ENCODE data around the gene KLHL4.
A peak's percentile ranks its signal among the peaks of the same experiment; 100 is the strongest.
"Not testable (repeated sequence)": the region's sequence is repeated elsewhere in the genome, so short reads cannot be mapped to it uniquely, and the experiment has no call there.

The KLHL4 gene

GRCh38 chrX:87571964-87572363 lies 54.4 kb downstream of the KLHL4 start:
- H3K27ac ChIP-seq (ENCODE audit: low read length): no peak overlapping the region
- no peak overlapping the region for H3K9ac ChIP-seq (ENCODE audit: low read depth, low read length)

DNA sequence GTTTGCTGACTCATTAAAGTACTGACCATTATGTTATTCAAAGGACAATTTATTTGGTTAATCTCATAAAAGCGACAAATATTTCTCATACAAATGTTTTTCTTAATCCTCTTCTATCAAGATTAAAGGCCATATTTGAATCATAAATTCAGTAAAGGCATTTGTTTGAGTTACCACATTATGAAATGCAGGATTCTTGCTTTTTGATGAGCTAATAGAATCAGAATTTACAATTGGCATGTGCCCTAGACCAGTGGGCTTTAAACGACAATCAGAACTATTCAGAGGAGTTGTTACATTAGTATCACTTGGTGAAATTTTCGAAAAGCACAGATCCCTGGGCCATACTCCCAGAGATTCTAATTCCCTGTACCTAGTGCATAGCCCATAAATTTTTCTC lies 55.3 kb downstream of the KLHL4 start:
- H3K27me3 ChIP-seq (ENCODE audit: insufficient read depth, low read length): no peaks in the 10 kb centered on the region
- no peaks in the 10 kb centered on the region for H3K36me3 ChIP-seq (ENCODE audit: insufficient read depth, low read depth, low read length)
- H3K4me1 ChIP-seq (ENCODE audit: insufficient read depth, low read length): no peaks in the 10 kb centered on the region
- H3K4me3 ChIP-seq (ENCODE audit: low read length): no peak overlapping the region
- H3K27ac ChIP-seq (ENCODE audit: low read length): no peak overlapping the region
- no peaks in the 10 kb centered on the region for H3K9me3 ChIP-seq (ENCODE audit: insufficient read depth, low read depth, low read length)
- no peak overlapping the region for H3K9ac ChIP-seq (ENCODE audit: low read depth, low read length)

More at GRCh38 chrX:87571964-87572363, 54.4 kb downstream of the KLHL4 start:
- H3K9me3 ChIP-seq (ENCODE audit: insufficient read depth, low read depth, low read length): no peaks in the 10 kb centered on the region
- H3K4me1 ChIP-seq (ENCODE audit: insufficient read depth, low read length): no peaks in the 10 kb centered on the region
- no peak overlapping the region for H3K4me3 ChIP-seq (ENCODE audit: low read length)
- no peaks in the 10 kb centered on the region for H3K27me3 ChIP-seq (ENCODE audit: insufficient read depth, low read length)
- H3K36me3 ChIP-seq (ENCODE audit: insufficient read depth, low read depth, low read length): no peaks in the 10 kb centered on the region

- Histone ChIP-seq H3K9ac (ENCODE audit: low read depth, low read length) (no peak overlapping the region), H3K9me3 (ENCODE audit: insufficient read depth, low read depth, low read length) (no peaks in the 10 kb centered on the region), H3K4me1 (ENCODE audit: insufficient read depth, low read length) (no peaks in the 10 kb centered on the region; the same call in 1 of the 2 replicates), H3K4me3 (ENCODE audit: low read length) (no peak overlapping the region), H3K36me3 (ENCODE audit: insufficient read depth, low read depth, low read length) (no peaks in the 10 kb centered on the region), H3K27ac (ENCODE audit: low read length) (no peak overlapping the region), H3K27me3 (ENCODE audit: insufficient read depth, low read length) (no peaks in the 10 kb centered on the region)
These were observed 61.4 kb downstream of the KLHL4 start for GRCh38 chrX:87578978-87579377.

- Histone ChIP-seq H3K9ac (ENCODE audit: low read depth, low read length) (no peak overlapping the region), H3K36me3 (ENCODE audit: insufficient read depth, low read depth, low read length) (no peaks in the 10 kb centered on the region), H3K4me3 (ENCODE audit: low read length) (no peak overlapping the region), H3K9me3 (ENCODE audit: insufficient read depth, low read depth, low read length) (no peaks in the 10 kb centered on the region), H3K4me1 (ENCODE audit: insufficient read depth, low read length) (no peaks in the 10 kb centered on the region; the same call in 1 of the 2 replicates), H3K27me3 (ENCODE audit: insufficient read depth, low read length) (no peaks in the 10 kb centered on the region), H3K27ac (ENCODE audit: low read length) (no peak overlapping the region)
These were observed 63.3 kb downstream of the KLHL4 start for GRCh38 chrX:87580862-87581261.

- Histone ChIP-seq H3K9me3 (ENCODE audit: insufficient read depth, low read depth, low read length) (no peaks in the 10 kb centered on the region), H3K27me3 (ENCODE audit: insufficient read depth, low read length) (no peaks in the 10 kb centered on the region), H3K9ac (ENCODE audit: low read depth, low read length) (no peak overlapping the region), H3K27ac (ENCODE audit: low read length) (no peak overlapping the region), H3K36me3 (ENCODE audit: insufficient read depth, low read depth, low read length) (no peaks in the 10 kb centered on the region), H3K4me3 (ENCODE audit: low read length) (no peak overlapping the region), H3K4me1 (ENCODE audit: insufficient read depth, low read length) (no peaks in the 10 kb centered on the region; the same call in 1 of the 2 replicates)
These were observed 64.9 kb downstream of the KLHL4 start for GRCh38 chrX:87582453-87582852.

- Histone ChIP-seq H3K4me3 (ENCODE audit: low read length) (no peak overlapping the region), H3K4me1 (ENCODE audit: insufficient read depth, low read length) (no peaks in the 10 kb centered on the region; the same call in 1 of the 2 replicates), H3K27me3 (ENCODE audit: insufficient read depth, low read length) (no peaks in the 10 kb centered on the region)
These were observed 66.1 kb downstream of the KLHL4 start for GRCh38 chrX:87583679-87584078.

DNA sequence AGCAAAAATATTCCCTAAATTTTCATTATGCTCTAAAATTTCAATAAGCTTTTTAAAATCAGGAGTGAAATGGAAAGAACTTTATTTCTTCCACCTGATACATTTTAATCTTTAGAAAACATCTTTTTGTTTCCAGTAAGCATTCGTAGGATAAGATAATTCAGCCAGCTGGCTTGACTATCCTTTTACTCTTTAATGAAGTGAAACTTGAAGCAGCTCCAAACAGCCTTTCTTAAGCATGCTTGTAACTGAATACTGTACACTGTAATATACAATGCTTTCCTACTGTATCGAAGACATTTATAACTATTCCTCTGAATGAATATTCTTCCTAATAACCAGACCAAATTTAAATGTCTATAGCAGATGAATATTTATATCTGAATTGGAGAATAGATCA lies 98.8 kb downstream of the KLHL4 start:
- Histone ChIP-seq H3K4me3 (ENCODE audit: low read length) (no peak overlapping the region), H3K9me3 (ENCODE audit: insufficient read depth, low read depth, low read length) (no peaks in the 10 kb centered on the region), H3K9ac (ENCODE audit: low read depth, low read length) (no peak overlapping the region), H3K4me1 (ENCODE audit: insufficient read depth, low read length) (no peaks in the 10 kb centered on the region), H3K27me3 (ENCODE audit: insufficient read depth, low read length) (no peaks in the 10 kb centered on the region), H3K36me3 (ENCODE audit: insufficient read depth, low read depth, low read length) (no peaks in the 10 kb centered on the region; the same call in 1 of the 2 replicates), H3K27ac (ENCODE audit: low read length) (no peak overlapping the region)

More at GRCh38 chrX:87583679-87584078, 66.1 kb downstream of the KLHL4 start:
- Histone ChIP-seq H3K9ac (ENCODE audit: low read depth, low read length) (no peak overlapping the region), H3K27ac (ENCODE audit: low read length) (no peak overlapping the region), H3K36me3 (ENCODE audit: insufficient read depth, low read depth, low read length) (no peaks in the 10 kb centered on the region), H3K9me3 (ENCODE audit: insufficient read depth, low read depth, low read length) (no peaks in the 10 kb centered on the region)

- Histone ChIP-seq H3K9me3 (ENCODE audit: insufficient read depth, low read depth, low read length) (no peaks in the 10 kb centered on the region), H3K9ac (ENCODE audit: low read depth, low read length) (no peak overlapping the region), H3K27me3 (ENCODE audit: insufficient read depth, low read length) (no peaks in the 10 kb centered on the region), H3K27ac (ENCODE audit: low read length) (no peak overlapping the region), H3K4me1 (ENCODE audit: insufficient read depth, low read length) (peaks cover 1% of the 10 kb centered on the region; the same call in 1 of the 2 replicates), H3K4me3 (ENCODE audit: low read length) (no peak overlapping the region), H3K36me3 (ENCODE audit: insufficient read depth, low read depth, low read length) (no peaks in the 10 kb centered on the region)
These were observed 104.1 kb downstream of the KLHL4 start for GRCh38 chrX:87621697-87622096.

GRCh38 chrX:87626996-87627395 lies 109.4 kb downstream of the KLHL4 start:
- no peak overlapping the region for H3K27ac ChIP-seq (ENCODE audit: low read length)
- H3K27me3 ChIP-seq (ENCODE audit: insufficient read depth, low read length): no peaks in the 10 kb centered on the region
- peaks cover 22% of the 10 kb centered on the region; the same call in 1 of the 2 replicates for H3K4me1 ChIP-seq (ENCODE audit: insufficient read depth, low read length)
- peak overlapping the region; percentile 21; the same call in 1 of the 2 replicates for H3K4me3 ChIP-seq (ENCODE audit: low read length)
- H3K9ac ChIP-seq (ENCODE audit: low read depth, low read length): no peak overlapping the region
- H3K9me3 ChIP-seq (ENCODE audit: insufficient read depth, low read depth, low read length): no peaks in the 10 kb centered on the region
- no peaks in the 10 kb centered on the region for H3K36me3 ChIP-seq (ENCODE audit: insufficient read depth, low read depth, low read length)

- Histone ChIP-seq H3K9ac (ENCODE audit: low read depth, low read length) (no peak overlapping the region), H3K27me3 (ENCODE audit: insufficient read depth, low read length) (no peaks in the 10 kb centered on the region), H3K4me3 (ENCODE audit: low read length) (no peak overlapping the region), H3K9me3 (ENCODE audit: insufficient read depth, low read depth, low read length) (no peaks in the 10 kb centered on the region), H3K27ac (ENCODE audit: low read length) (no peak overlapping the region), H3K36me3 (ENCODE audit: insufficient read depth, low read depth, low read length) (no peaks in the 10 kb centered on the region), H3K4me1 (ENCODE audit: insufficient read depth, low read length) (peaks cover 4% of the 10 kb centered on the region; the same call in 1 of the 2 replicates)
These were observed 116.8 kb downstream of the KLHL4 start for GRCh38 chrX:87634361-87634760.

DNA sequence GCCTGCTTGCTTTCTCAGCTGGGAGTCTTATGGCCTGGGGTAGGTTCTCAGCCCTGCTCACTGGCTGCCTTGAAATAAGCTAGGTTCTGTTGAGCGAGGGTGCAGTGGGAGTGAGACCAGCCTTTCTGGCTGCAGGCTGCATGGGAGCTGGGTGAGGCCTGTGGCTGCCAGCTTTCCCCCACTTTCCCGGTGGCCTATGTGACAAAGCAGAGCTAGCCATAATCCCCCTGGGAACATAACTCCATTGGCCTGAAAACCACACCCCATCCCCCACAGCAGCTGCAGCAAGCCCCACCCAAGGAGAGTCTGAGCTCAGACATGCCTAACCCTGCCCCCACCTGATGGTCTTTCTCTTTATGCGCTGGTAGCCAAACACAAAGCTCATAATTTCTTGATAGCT lies 118.9 kb downstream of the KLHL4 start:
- Histone ChIP-seq H3K27me3 (ENCODE audit: insufficient read depth, low read length) (no peaks in the 10 kb centered on the region), H3K9me3 (ENCODE audit: insufficient read depth, low read depth, low read length) (no peaks in the 10 kb centered on the region)

GRCh38 chrX:87641439-87641838 lies 123.8 kb downstream of the KLHL4 start:
- H3K27ac ChIP-seq (ENCODE audit: low read length); H3K4me1 ChIP-seq (ENCODE audit: insufficient read depth, low read length); H3K9ac ChIP-seq (ENCODE audit: low read depth, low read length); H3K4me3 ChIP-seq (ENCODE audit: low read length); H3K27me3 ChIP-seq (ENCODE audit: insufficient read depth, low read length); H3K9me3 ChIP-seq (ENCODE audit: insufficient read depth, low read depth, low read length); H3K36me3 ChIP-seq (ENCODE audit: insufficient read depth, low read depth, low read length): not testable (repeated sequence)

More for the DNA sequence above, 118.9 kb downstream of the KLHL4 start:
- H3K9ac ChIP-seq (ENCODE audit: low read depth, low read length): no peak overlapping the region
- H3K27ac ChIP-seq (ENCODE audit: low read length): no peak overlapping the region
- no peaks in the 10 kb centered on the region for H3K36me3 ChIP-seq (ENCODE audit: insufficient read depth, low read depth, low read length)
- H3K4me1 ChIP-seq (ENCODE audit: insufficient read depth, low read length): no peaks in the 10 kb centered on the region
- H3K4me3 ChIP-seq (ENCODE audit: low read length): no peak overlapping the region

Data from iPS-20b (cell line).